NCI-H774 (cell line): ENCODE results near the gene SELENOF.
A peak's percentile ranks its signal among the peaks of the same experiment; 100 is the strongest.
"Not testable (repeated sequence)": the region's sequence is repeated elsewhere in the genome, so short reads cannot be mapped to it uniquely, and the experiment has no call there.

Experiments used
- DNase-seq: peaks from one replicate; lab custom pipeline; 2025; lab: John Stamatoyannopoulos, UW

Gene SELENOF

DNA sequence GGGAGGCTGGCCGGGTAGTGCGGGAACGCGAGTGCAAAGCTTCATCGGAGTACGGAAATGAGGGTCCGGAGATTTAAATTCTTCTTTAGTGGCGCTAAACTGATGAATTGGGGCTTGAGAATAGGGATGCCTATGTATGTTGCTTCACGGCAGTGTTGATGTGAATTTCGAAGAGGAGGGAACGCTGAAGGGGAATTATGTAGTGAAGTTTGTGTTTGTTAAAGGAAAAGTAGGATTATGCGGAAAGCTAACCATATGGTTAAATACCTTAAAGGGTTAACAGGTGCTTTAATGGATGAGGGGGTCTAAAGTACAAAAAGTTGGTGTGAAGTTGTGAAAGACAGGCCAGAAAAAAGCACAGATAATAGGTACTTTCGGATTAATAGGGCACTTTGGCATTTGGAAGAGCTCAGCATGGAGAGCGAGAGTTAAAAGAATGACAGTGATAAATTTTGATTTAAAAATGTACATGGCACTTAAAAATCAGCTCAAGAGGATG lies 1.9 kb upstream of the SELENOF start:
- DNase-seq: no peak

DNA sequence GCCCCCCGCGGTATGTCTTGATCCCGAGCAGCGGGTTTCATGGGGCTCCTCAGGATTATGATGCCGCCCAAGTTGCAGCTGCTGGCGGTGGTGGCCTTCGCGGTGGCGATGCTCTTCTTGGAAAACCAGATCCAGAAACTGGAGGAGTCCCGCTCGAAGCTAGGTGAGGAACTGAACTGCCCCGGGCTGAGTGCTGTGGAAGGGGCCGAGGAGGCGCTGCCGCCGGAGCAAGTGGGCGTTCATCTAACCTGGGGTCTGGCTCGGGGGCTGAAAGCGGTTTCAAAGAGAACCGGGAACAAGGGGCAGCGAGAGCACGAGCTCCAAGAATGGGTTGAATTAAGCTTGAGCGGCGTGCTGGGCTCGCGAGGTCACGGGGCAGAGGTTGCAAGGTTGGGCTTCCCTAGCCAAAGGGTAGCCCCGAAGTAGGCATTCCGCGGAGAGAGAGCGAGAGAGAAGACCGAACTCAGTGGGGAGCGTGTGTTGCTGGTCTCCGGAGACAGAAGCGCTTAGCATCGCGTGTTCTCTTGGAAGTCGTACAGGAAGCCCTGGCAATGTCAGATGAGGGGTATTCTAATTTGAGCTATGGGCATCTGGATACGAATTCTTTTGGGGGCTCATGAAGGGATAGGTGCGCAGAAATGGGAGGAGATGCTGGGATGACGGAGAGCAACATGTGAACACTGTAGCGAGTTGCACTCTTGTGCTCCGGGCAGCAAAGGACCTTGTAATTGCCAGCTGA lies 1.2 kb upstream of the SELENOF start:
- DNase-seq: peak; percentile 42

DNA sequence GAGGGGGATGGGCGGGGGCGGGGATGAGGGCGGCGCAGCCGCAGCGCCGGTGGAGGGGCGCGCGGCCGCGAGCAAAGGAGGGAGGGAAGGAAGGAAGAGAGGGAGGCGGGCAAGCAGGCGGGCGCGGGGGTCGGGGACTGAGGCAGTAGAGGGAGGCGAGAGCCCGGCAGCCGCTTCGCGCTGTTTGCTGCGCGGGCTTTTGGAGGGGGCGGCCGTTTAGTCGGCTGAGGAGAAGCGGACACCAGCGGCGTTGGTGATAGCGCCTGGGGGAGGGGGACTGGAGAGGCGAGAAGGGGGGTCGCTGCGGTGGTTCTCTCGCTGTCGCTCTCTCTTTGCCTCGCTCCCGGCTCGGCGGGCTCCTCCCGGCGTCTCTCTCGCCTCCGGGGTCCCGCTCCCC lies 673 bp upstream of the SELENOF start, which contains the start of gene HS2ST1:
TSS of gene HS2ST1 (plus strand) at position 35 of the 397 bp plus-strand sequence.
- DNase-seq: no peak

DNA sequence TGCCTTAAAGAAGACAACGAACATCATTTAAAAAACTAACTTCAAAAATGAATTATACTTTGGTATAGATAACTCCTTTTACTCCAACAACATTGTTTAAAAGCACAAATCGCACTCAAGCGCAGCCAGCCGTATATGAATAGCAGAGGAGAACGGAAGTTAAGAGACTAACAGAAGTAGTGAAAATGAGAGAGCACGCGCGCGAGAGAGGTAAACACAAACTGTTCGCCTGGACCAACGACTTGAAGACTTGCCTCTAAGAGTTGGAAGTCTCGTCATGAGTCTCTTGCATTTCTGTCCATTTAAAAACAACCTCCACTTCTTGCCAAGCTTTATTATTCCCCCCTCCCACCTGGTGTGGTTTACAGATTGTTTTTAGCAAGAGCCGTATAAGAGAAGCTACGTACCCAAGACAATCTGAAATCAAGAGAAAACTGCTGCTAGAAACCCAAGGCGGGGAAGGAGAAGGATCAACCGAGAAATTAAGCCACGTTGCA lies 479 bp downstream of the SELENOF start:
- no peak for DNase-seq

DNA sequence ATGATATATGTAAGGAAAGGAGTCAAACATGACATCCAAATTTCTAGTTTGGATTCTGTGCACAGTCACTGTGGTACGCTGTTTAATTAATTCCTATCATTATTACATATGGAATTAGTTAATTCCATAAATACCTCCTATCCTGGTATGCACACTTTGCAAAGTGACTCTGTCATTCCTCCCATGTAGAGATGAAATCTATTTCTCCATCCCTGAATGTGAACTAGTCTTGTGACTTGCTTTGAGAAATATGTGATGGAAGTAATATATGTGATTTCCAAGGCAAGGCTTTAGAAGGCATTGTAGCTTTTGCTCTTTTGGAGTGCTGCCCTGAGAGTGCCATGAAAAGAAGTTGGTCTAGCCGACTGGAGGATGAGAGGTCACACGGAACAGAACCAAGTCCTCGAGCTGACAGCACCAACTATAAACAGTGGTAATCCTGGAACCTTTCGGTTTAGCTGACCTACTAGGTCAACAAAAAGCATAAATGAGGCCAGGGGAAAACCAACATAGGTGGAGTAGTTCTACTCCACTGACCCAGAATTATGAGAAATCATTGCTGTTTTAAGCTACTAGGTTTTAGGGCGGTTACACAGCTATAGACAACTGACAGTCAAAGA lies 1.5 kb downstream of the SELENOF start:
- DNase-seq: no peak

DNA sequence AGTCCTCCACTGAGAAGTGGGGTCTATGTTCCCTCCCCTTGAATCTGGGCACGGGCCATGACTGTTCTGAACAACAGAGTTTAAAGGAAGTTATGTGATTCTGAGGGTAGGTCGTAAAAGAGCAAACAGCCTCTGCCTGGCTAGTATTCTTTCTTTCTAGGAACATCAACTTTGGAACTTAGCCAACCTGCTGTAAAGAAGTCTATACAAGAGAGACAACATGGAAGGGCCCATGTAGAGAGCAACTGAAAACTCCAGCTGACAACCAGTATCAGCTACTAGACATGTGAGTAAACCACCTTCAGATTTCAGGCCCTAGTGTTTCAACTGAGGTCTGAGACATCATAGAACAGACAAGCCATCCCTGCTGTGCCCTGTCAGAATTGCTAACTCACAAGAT lies 7.5 kb downstream of the SELENOF start:
- DNase-seq: no peak

DNA sequence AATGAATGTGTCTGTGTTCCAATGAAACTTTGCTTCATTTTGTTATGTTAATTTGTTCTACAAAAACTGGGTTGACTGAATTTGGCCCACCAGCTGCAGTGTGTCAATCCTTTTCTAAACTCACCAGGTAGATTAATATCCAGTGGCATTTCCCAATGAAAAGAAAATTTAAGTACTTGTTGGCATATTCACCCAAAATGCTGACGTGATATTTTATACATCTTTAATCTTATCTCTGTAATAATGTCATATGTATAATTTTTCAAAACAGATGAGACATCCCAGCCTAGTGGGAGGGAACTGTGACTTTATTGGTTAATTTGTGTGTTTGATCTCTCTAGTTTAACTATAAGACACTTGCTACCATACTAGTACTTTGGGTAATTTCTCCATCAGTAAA lies 8.1 kb downstream of the SELENOF start:
- DNase-seq: no peak

DNA sequence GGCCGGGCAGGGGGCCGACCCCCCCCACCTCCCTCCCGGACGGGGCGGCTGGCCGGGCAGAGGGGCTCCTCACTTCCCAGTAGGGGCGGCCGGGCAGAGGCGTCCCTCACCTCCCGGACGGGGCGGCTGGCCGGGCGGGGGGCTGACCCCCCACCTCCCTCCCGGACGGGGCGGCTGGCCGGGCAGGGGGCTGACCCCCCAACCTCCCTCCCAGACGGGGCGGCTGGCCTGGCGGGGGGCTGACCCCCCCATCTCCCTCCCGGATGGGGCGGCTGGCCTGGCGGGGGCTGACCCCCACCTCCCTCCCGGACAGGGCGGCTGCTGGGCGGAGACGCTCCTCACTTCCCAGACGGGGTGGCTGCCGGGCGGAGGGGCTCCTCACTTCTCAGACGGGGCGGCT lies 14.5 kb downstream of the SELENOF start:
- not testable (repeated sequence) for DNase-seq

DNA sequence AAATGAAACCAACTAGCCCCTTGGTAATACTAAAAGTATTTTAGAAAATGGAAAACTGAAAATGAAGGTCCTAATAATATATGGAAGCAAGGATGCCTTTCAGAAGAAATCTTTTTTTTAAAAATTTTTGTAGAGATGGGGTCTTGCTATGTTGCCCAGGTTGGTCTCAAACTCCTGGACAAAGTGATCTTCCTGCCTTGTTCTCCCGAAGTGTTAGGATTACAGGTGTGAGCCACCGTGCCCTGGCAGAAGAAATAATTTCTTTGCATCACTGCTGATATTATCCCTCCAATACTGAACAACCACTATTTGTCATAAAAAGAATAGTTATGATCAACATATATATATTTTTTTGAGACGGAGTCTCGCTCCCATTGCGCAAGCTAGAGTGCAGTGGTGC lies 25.6 kb downstream of the SELENOF start:
- no peak for DNase-seq

DNA sequence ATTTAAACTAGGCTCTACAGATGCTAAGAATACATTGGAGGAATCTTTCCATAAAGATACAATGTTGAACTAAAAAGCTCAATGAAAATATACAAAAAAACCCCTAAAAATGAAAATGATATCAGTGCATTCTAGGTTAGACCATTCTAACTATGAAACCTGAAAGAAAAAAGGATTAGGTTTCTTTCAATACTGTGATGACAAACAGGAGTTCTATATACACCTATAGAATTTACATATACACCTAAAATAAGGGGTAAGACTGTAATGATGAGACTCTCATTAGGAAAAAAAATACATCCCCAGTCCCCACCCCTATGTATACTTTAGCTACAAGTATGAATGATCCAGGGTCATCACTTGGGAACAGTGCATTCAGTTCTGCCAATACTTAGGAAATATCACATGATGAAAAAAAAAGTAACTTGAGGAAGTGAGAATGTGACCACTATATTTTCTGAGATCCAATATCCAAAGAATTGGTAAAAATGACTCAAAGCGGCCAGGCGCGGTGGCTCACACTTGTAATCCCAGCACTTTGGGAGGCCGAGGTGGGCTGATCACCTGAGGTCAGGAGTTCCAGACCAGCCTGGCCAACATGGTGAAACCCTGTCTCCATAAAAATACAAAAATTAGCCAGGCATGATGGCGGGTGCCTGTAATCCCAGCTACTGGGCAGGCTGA lies 26.3 kb downstream of the SELENOF start:
- DNase-seq: no peak

DNA sequence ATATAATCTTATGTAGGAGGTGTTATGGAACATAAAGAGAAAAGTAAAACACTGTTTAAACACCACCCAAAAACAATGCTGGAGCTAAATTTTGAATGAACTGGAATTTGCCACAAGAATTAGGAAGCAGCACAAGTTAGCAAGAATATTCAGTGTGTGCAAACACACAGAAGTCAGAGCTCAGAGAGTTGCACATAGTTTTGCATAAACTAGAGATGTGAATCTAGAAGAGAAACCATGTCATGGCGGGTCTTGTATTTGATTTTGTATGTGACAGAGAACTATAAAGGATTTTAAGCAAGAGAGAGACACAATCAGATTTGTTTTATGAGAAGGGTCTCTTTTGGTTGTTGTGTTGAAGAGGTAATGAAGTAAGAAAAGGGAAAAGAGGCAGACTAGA lies 38.2 kb downstream of the SELENOF start:
- no peak for DNase-seq

DNA sequence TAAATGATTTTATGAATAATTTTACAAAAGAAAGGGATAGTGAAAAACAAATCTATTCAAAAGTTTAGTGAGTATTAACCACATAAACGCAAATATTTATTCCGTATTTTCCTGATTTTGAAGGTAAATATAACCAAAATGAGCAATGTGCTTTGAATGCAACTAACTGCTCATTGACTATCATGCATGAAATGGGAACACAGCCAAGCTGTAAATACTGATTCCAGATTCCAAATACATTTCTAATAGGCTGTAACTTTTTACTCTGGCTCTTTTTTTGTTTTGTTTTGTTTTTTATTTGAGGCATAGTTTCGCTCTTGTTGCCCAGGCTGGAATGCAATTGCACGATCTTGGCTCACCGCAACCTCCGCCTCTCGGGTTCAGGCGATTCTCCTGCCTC lies 41.8 kb downstream of the SELENOF start:
- no peak for DNase-seq

DNA sequence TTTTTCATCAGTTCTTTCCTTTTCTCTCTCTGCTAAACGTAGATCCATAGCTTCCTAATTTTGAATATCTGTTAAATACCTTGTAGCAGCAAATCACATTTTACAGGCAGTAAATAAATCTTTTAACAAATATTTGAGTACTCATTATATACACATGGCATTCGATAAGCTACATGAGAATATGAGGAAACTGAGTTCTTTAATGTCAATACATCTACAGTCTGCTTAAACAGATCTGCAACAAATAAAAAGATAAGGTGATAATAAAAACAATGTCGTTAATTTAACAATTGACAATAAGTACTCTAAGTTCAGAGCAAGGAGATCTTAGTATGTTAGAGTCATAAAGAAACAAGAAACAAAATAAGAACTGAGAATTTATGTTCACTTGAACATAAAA lies 42.9 kb downstream of the SELENOF start:
- no peak for DNase-seq

DNA sequence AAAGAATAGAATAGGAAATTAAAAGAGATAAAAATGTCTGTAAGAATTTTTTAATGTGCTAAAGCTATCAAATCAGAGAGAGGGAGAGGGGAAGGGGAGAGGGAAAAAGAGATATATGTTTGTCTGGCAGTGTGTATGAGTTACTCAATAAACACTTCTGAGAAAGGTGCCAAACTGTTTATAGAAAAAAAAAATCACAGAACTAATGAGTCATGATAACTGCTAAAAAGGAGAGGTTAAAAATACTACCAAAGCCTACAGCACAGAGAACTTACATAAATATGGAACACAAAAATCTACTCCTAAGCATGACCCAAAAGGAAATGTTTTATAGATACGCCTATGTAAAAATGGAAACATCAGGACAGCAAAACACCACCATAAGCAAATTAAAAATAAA lies 45.4 kb downstream of the SELENOF start:
- no peak for DNase-seq

DNA sequence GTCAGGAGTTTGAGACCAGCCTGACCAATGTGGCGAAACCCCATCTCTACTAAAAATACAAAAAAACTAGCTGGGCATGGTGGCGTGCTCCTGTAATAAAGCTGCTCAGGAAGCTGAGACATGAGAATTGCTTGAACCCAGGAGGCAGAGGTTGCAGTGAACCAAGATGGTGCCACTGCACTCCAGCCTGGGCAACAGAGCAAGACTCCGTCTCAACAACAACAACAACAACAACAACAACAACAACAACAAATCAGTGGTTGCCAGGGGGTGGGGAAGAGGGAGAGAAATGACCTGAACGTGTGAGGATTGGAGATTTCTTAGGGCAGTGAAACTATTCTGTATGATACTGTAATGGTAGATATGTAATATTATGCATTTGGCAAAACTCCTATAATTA lies 46.6 kb downstream of the SELENOF start:
- not testable (repeated sequence) for DNase-seq

DNA sequence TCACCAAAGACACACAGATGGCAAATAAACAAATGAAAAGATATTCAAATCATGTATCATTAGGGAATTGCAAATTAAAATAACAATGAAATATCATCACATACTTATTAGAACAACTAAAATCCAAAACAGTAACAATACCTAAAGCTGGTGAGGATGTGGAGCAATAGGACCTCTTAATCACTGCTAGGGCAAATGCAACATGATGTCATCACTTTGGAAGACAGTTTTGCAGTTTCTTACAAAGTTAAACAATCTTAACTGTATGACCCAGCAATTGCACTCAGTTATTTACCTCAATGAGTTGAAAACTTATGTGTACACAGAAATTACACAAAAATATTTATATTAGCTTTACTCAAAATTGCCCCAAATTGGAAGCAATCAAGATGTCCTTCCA lies 47.3 kb downstream of the SELENOF start:
- no peak for DNase-seq

DNA sequence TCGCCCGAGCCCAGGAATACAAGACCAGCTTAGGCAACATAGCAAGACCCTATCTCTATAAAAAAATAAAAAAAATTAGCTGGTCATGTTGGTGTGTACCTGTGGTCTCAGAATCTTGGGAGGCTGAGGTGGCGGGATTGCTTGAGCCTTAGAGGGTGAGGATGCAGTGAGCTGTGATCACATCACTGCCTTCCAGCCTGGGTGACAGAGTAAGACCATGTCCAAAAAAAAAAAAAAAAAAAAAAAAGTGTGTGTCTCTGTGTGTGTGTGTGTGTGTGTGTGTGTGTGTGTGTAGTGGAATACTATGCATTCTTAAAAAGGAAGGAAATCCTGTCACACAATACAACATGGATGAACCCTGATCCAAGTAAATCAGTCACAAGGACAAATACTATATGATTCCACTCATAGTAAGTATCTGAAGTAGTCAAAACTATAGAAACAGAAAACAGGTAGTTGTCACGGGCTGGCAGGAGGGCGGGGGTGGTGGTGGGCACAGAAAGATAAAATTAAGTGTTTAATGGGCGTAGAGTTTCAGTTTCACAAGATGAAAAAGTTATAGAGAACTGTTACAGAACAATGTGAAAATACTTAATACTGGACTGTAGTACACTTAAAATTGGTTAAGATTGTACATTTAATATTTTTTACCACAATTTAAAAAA lies 47.8 kb downstream of the SELENOF start:
- DNase-seq: no peak

DNA sequence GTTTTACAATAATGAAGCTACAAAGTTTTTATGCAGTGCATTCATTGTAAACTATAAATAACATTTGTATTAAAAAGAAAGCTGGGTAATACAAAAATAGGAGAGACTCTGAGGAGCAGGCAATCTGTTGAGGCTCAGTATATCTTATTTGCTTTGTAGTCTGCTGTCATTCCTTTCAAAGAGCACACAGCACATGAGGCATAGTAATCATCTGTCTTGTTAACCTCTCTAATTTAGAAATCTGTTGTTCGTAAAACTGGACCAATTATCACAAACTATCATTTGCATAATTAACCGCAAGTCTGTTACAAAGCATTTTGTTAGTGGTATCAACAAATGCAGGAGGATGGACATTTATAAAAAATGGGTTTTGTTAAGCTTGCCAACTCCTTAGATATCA lies 51.0 kb downstream of the SELENOF start:
- no peak for DNase-seq

DNA sequence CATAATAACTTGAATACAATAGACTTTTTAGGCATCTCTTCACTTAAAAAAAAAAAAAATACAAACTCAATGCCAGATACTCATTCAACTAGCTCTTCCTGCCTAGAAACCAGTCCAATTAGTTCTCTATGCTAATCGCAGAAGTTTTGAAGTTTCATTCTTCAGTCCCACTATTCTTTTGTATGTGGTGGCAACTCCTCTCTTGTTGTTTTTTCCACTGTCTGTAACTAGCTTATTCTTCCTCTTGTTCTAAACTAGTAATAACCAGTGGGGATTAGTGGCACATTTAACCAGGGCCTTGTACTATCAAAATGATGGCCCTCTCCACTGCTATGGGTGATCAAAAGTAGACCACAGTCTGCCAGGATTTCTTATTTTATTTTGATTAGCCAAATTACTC lies 52.5 kb downstream of the SELENOF start:
- DNase-seq: no peak

DNA sequence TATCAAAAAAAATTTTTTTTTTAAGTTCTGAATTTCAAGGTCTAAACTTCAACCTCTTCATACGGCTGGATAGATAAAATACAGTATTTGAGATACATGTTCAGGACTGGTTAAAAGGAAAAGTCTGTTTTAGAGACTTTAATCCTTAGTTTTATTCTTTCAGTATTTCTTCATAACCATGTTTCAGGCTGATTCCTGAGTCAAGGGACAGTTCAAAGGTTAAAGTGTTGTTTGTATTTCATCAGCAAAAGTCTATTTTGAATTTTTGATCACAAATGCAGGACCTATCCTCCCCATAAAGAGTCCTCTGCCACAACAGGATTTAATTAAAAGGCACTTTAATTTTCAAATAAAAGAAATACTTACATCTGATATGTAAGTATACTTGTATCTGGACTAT lies 53.5 kb downstream of the SELENOF start:
- no peak for DNase-seq

DNA sequence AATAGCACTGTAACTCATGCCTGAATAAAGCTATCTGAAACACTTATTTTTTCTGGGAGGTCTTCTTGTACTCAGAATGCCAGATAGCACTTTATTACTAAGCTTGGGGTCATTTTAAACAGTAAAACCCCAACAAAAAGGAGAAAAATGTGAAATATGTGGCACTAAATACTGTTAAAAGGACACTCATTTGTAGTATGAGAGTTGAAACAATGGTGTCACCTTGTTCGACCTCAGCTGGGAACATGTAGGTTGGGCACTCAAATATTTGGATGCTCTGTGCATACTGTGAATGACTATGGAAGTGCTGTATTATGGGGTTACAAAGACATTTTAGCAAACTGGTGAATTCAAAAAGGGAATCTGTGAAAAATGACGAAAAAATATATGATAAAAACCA lies 53.9 kb downstream of the SELENOF start:
- no peak for DNase-seq

DNA sequence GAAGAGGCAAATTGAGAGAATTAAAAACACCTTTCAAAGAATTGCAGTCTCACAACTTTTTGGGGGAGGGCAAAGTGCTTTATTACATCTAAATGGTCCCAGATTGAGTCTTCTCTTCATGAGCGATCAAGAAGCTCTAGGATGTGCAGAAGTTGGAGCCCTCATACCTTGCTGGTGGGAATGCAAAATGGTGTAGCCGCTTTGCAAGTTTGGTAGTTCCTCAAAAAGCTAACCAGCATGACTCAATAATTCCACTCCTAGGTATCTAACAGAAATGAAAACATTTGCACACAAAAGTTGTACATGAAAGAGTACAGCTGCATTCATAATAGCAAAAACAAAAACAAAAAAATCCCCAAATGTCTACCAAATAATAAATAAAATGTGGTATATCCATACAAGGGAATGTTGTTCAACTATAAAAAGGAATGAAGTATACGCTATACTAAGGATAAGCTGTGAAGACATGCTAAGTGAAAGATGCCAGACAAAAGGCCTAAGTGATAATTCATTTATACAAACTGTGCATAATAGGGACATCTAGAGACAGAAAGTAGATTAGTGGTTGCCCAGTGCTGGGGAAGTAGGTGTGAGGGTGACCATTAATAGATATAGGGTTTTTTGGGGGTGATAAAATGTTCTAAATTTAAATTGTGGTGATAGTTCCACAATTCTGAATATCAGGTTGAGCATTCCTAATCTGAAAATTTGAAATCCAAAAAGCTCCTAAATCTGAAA lies 55.2 kb downstream of the SELENOF start:
- DNase-seq: no peak
